Adrenal gland (tissue), 12 donors: Measurements from ENCODE around the gene BORCS8. TPM values are rescaled to one million over a fixed set of nuclear protein-coding genes. Genes with fewer than 3 reads are reported as not detected.
"Not testable (repeated sequence)": the region's sequence is repeated elsewhere in the genome, so short reads cannot be mapped to it uniquely, and the experiment has no call there.

Experiments
- DNase-seq, 7 donors: peaks; one replicate each; pipeline ENCODE4 v3.0.0-alpha.2; 2019 to 2020
- H3K27ac ChIP-seq, 5 donors: fragments of 200-600 bp; sonication (generic) in 4 of 5; 1 replicate in 3 of 5; 2 replicates in 2 of 5; pipeline versions ENCODE4 v1.5.1 to v1.8.0; 2016 to 2020; ENCODE audit warnings: mild to moderate bottlenecking in 1 of 5
- H3K27me3 ChIP-seq: fragments of 200-600 bp; 2 replicates; pipeline ENCODE4 v1.8.0; 2021
- H3K36me3 ChIP-seq, 2 donors: fragments of 200-600 bp; replicated peaks in 1 of 2; 1 replicate in 1 of 2; 2 replicates in 1 of 2; pipeline versions ENCODE4 v1.5.1 to v1.8.0; 2018 to 2022
- H3K4me1 ChIP-seq, 2 donors: fragments of 200-600 bp; replicated peaks in 1 of 2; 1 replicate in 1 of 2; 2 replicates in 1 of 2; pipeline versions ENCODE4 v1.5.1 to v1.8.0; 2018 to 2021
- H3K4me3 ChIP-seq, 4 donors: fragments of 200-600 bp; sonication (generic) in 3 of 4; one replicate each; pipeline ENCODE4 v1.5.1; 2016 to 2018
- H3K9me3 ChIP-seq, 3 donors: fragments of 200-600 bp; sonication (generic) in 1 of 3; replicated peaks in 1 of 3; 1 replicate in 2 of 3; 2 replicates in 1 of 3; pipeline versions ENCODE4 v1.5.1 to v1.8.0; 2016 to 2021
- CTCF ChIP-seq, 6 experiments: fragments of 450-650 bp in 4 of 6; fragments of 200-600 bp in 2 of 6; sonication (generic) in 1 of 6; IDR thresholded peaks; 1 replicate in 5 of 6; 2 replicates in 1 of 6; pipeline versions ENCODE4 v1.5.1 to v1.8.0; 2016 to 2021; ENCODE audit warnings: antibody characterized with exemption in 6 of 6, mild to moderate bottlenecking in 2 of 6, moderate library complexity in 1 of 6
- POLR2A ChIP-seq, 2 donors: fragments of 450-650 bp; IDR thresholded peaks; one replicate each; pipeline ENCODE4 v1.6.1; 2017; ENCODE audit warnings: antibody characterized with exemption in 2 of 2, mild to moderate bottlenecking in 2 of 2, moderate library complexity in 1 of 2
- WGBS, 4 donors: extraction: QIAGEN DNeasy Blood & Tissue Kit in 2 of 4; methylation state at CpG; one replicate each; pipeline versions ENCODE4 v1.1.5 to v1.1.7; 2013 to 2017; 5-methylcytosine and 5-hydroxymethylcytosine counted together
- intact Hi-C, 2 donors: fragments of 100-400 bp; cut with DNase I; formaldehyde crosslinking; loops; one replicate each; pipeline versions ENCODE4 v1.14.1 to v1.15.0; 2022 to 2023
- polyA plus RNA-seq, 3 donors: library from polyadenylated mRNA; stranded (reverse); fragments of 200-250 nt in 2 of 3; fragments of 350-450 nt in 1 of 3; fragmentation: Illumina TruSeq in 1 of 3; extraction: RNeasy Lipid Tissue Mini Kit (QIAGEN cat#74804) in 1 of 3; gene quantifications; one replicate each; pipeline ENCODE4 v1.2.3, GENCODE V29; 2013 to 2014
- total RNA-seq, 9 donors: library from RNA; depleted of rRNA in 4 of 9; stranded (reverse); fragments of >200 nt in 4 of 9; fragments of 120-200 nt in 1 of 9; fragmentation: NEBNext Ultra II Directional in 1 of 9; extraction: Animal tissue kit (Norgen Biotek cat#: 25700) in 1 of 9; gene quantifications; one replicate each; pipeline versions ENCODE4 v1.1.0 to v1.2.4, GENCODE V29; 2013 to 2023
- donor health status: healthy with polysubstance abuse.
- donor health status: Bipolar disorder and iron deficiency.
- donor health status: DM: yes; HTN: yes; CAD: no.
- donor health status: DM: no; HTN: no; CAD: no.
- donor health status: DM: no; HTN: no; CAD: no.
- donor health status: DM: yes; HTN: yes; CAD: no.

BORCS8 gene
- total and polyA plus RNA-seq, 12 donors, result 8.3 to 49.6 (median 24.0) TPM

- peak in 3 of 7 donors; percentile 28 to 32 (median 29) for DNase-seq
- no peaks in the 10 kb centered on the region for H3K9me3 ChIP-seq
- 14 to 31% (median 19%) methylated on average over 20 to 25 of the region's 25 CpGs for WGBS, 4 donors
- peaks cover 6 to 9% of the 10 kb centered on the region in 2 donors for H3K4me1 ChIP-seq
- peak overlapping the region in 1 of 5 donors; percentile 68 for H3K27ac ChIP-seq
- H3K27me3 ChIP-seq, result no peaks in the 10 kb centered on the region
- no peaks in the 10 kb centered on the region for H3K36me3 ChIP-seq
- peak overlapping the region; percentile 39 to 70 (median 64) for H3K4me3 ChIP-seq
- intact Hi-C loops, result loop anchor here in 1 of 2 donors (5.0 kb wide), 1 partner anchor 80 kb away; no protein-coding TSS in a partner anchor
- TF ChIP-seq POLR2A (IDR thresholded peaks at IDR 0.05) (no peak), CTCF (IDR thresholded peaks at IDR 0.05) (no peak)
These were observed 54.3 kb downstream of the BORCS8 start for GRCh38 chr19:19137556-19138108.

GRCh38 chr19:19135713-19136112 lies 56.2 kb downstream of the BORCS8 start:
- H3K27me3 ChIP-seq, H3K27ac ChIP-seq, H3K36me3 ChIP-seq, DNase-seq, H3K4me3 ChIP-seq, H3K4me1 ChIP-seq, H3K9me3 ChIP-seq: not testable (repeated sequence)
- 78 to 91% (median 87%) methylated on average over 6 of the region's 6 CpGs for WGBS, 4 donors
- intact Hi-C loops, result loop anchor here in 1 of 2 donors (5.0 kb wide), 1 partner anchor 78 kb away; no protein-coding TSS in a partner anchor

GRCh38 chr19:19134687-19135158 lies 57.2 kb downstream of the BORCS8 start:
- peak in 4 of 7 donors; percentile 13 to 66 (median 42) for DNase-seq
- H3K27me3 ChIP-seq, result no peaks in the 10 kb centered on the region
- no peak overlapping the region for H3K27ac ChIP-seq
- TF ChIP-seq POLR2A (IDR thresholded peaks at IDR 0.05), result no peak
- TF ChIP-seq CTCF (IDR thresholded peaks at IDR 0.05), result no peak
- no peaks in the 10 kb centered on the region for H3K36me3 ChIP-seq
- 23 to 36% (median 25%) methylated on average over 9 to 21 of the region's 21 CpGs for WGBS, 4 donors
- H3K9me3 ChIP-seq, result peaks cover 0 to 8% (median 0%) of the 10 kb centered on the region in 3 donors
- H3K4me3 ChIP-seq, result no peak overlapping the region
- intact Hi-C loops, result loop anchor here in 1 of 2 donors (5.0 kb wide), 1 partner anchor 77 kb away; no protein-coding TSS in a partner anchor
- H3K4me1 ChIP-seq, result peaks cover 6 to 9% of the 10 kb centered on the region in 2 donors

- TF ChIP-seq POLR2A (IDR thresholded peaks at IDR 0.05), result no peak
- no peak for TF ChIP-seq CTCF (IDR thresholded peaks at IDR 0.05)
- no peak overlapping the region for H3K4me3 ChIP-seq
- H3K9me3 ChIP-seq, result peaks cover 0 to 8% (median 0%) of the 10 kb centered on the region in 3 donors
- H3K36me3 ChIP-seq, result no peaks in the 10 kb centered on the region
- intact Hi-C loops, result no loop called here
- H3K27me3 ChIP-seq, result no peaks in the 10 kb centered on the region
- H3K4me1 ChIP-seq, result peaks cover 6 to 9% of the 10 kb centered on the region in 2 donors
- no peak overlapping the region for H3K27ac ChIP-seq
- DNase-seq, result no peak
- 86 to 94% (median 90%) methylated on average over 6 of the region's 6 CpGs for WGBS, 4 donors
These were observed 58.0 kb downstream of the BORCS8 start for GRCh38 chr19:19133985-19134384.

- Histone ChIP-seq H3K27me3 (no peaks in the 10 kb centered on the region), H3K4me1 (peaks cover 6 to 9% of the 10 kb centered on the region in 2 donors), H3K9me3 (peaks cover 0 to 8% (median 0%) of the 10 kb centered on the region in 3 donors), H3K36me3 (no peaks in the 10 kb centered on the region), H3K27ac (no peak overlapping the region), H3K4me3 (no peak overlapping the region)
- WGBS, 4 donors, result 82 to 98% (median 95%) methylated on average over 5 to 12 of the region's 12 CpGs
- intact Hi-C loops, result no loop called here
- DNase-seq, result no peak
- no peak for TF ChIP-seq POLR2A (IDR thresholded peaks at IDR 0.05)
- TF ChIP-seq CTCF (IDR thresholded peaks at IDR 0.05), result no peak
These were observed 59.0 kb downstream of the BORCS8 start for GRCh38 chr19:19132912-19133311.
